H1 (cell line): ENCODE data around the gene TTYH2. TPM values are rescaled to one million over a fixed set of nuclear protein-coding genes. Genes with fewer than 3 reads are reported as not detected.
A peak's percentile ranks its signal among the peaks of the same experiment; 100 is the strongest.

ENCODE experiments used
- CTCF ChIA-PET: fragments of 300-600 bp; sonication (Branson Sonifier 250); formaldehyde crosslinking; loops from one replicate; lab custom pipeline; 2021; ENCODE audit not compliant: partially characterized antibody; lab: Charles Lee
- POLR2A ChIA-PET: fragments of 300-600 bp; sonication (Branson Sonifier 250); formaldehyde crosslinking; loops from one replicate; lab custom pipeline; 2021; ENCODE audit warnings: inconsistent platforms; ENCODE audit not compliant: partially characterized antibody; lab: Charles Lee
- DNase-seq, 2 experiments: peaks; one replicate each; pipeline versions ENCODE4 v3.0.0 to v3.0.0-alpha.2; 2010 to 2022; ENCODE audit warnings: low spot score in 2 of 2, low read depth in 1 of 2, mixed read lengths in 1 of 2
- FAIRE-seq: peaks from 2 replicates; lab custom pipeline; 2011; peaks lifted over from hg19 to GRCh38; lab: Jason Lieb, UNC
- H2AFZ ChIP-seq: 2 replicates; pipeline ENCODE4 v1.8.1; 2012; ENCODE audit warnings: low read length, inconsistent platforms
- H2AK5ac ChIP-seq: 2 replicates; pipeline ENCODE4 v1.6.1; 2013; ENCODE audit warnings: low read depth, low read length
- H2BK120ac ChIP-seq: replicated peaks from 2 replicates; pipeline ENCODE3; 2013; ENCODE audit warnings: low read depth, low read length, inconsistent platforms
- H2BK12ac ChIP-seq: 2 replicates; pipeline ENCODE4 v1.6.1; 2013; ENCODE audit warnings: low read depth, low read length
- H2BK15ac ChIP-seq: 2 replicates; pipeline ENCODE4 v1.6.1; 2013; ENCODE audit warnings: low read length
- H2BK20ac ChIP-seq: 2 replicates; pipeline ENCODE4 v1.6.1; 2013; ENCODE audit warnings: low read length
- H2BK5ac ChIP-seq: 2 replicates; pipeline ENCODE4 v1.6.1; 2013; ENCODE audit warnings: low read depth, low read length
- H3K14ac ChIP-seq: 2 replicates; pipeline ENCODE4 v1.6.1; 2013; ENCODE audit warnings: inconsistent platforms; ENCODE audit not compliant: insufficient read length
- H3K18ac ChIP-seq: 2 replicates; pipeline ENCODE4 v1.6.1; 2013; ENCODE audit warnings: low read length; ENCODE audit errors: extremely low read depth
- H3K23ac ChIP-seq: 2 replicates; pipeline ENCODE4 v1.6.1; 2013; ENCODE audit warnings: inconsistent platforms; ENCODE audit not compliant: insufficient read length
- H3K23me2 ChIP-seq: 2 replicates; pipeline ENCODE4 v1.6.1; 2013; ENCODE audit warnings: low read depth, low read length
- H3K27ac ChIP-seq: 2 replicates; pipeline ENCODE4 v1.6.1; 2011; ENCODE audit warnings: low read depth, low read length, inconsistent platforms
- H3K27me3 ChIP-seq, 4 experiments: replicated peaks in 1 of 4; 1 replicate in 1 of 4; 2 replicates in 3 of 4; pipeline versions ENCODE4 v1.6.1 to v1.8.1; 2011 to 2013; ENCODE audit warnings: low read length in 3 of 4, mild to moderate bottlenecking in 3 of 4, inconsistent platforms in 2 of 4, mixed read lengths in 2 of 4, moderate library complexity in 1 of 4; ENCODE audit not compliant: control insufficient read depth in 3 of 4, insufficient read depth in 3 of 4; ENCODE audit errors: extremely low read depth in 1 of 4
- H3K36me3 ChIP-seq, 4 experiments: 2 replicates each; pipeline versions ENCODE4 v1.6.1 to v1.8.1; 2011 to 2013; ENCODE audit warnings: mild to moderate bottlenecking in 4 of 4, low read length in 3 of 4, moderate library complexity in 2 of 4, control low read depth in 1 of 4, inconsistent platforms in 1 of 4; ENCODE audit not compliant: insufficient read depth in 4 of 4, control insufficient read depth in 2 of 4
- H3K4ac ChIP-seq: replicated peaks from 2 replicates; pipeline ENCODE3; 2013; ENCODE audit warnings: low read length, low read depth, mixed read lengths, inconsistent platforms; ENCODE audit not compliant: insufficient read length
- H3K4me1 ChIP-seq, 4 experiments: replicated peaks in 1 of 4; 1 replicate in 1 of 4; 2 replicates in 3 of 4; pipeline versions ENCODE4 v1.6.1 to v1.8.1; 2011 to 2013; ENCODE audit warnings: low read length in 3 of 4, inconsistent platforms in 2 of 4, mixed read lengths in 1 of 4; ENCODE audit not compliant: insufficient read depth in 4 of 4, control insufficient read depth in 3 of 4
- H3K4me2 ChIP-seq, 2 experiments: 2 replicates each; pipeline versions ENCODE4 v1.6.1 to v1.8.1; 2011 to 2013; ENCODE audit warnings: low read depth in 2 of 2, low read length in 2 of 2, control low read depth in 1 of 2, inconsistent platforms in 1 of 2, mild to moderate bottlenecking in 1 of 2; ENCODE audit not compliant: insufficient read depth in 1 of 2
- H3K4me3 ChIP-seq, 4 experiments: fragments of 200-600, 300-600 bp in 1 of 4; sonication (generic), shearing (Covaris generic), sonication (Bioruptor Twin) in 1 of 4; 2 replicates each; pipeline versions ENCODE4 v1.5.1 to v1.8.1; 2011 to 2016; ENCODE audit warnings: low read length in 4 of 4, low read depth in 3 of 4, control low read depth in 2 of 4, inconsistent platforms in 2 of 4, mild to moderate bottlenecking in 2 of 4, mixed read lengths in 1 of 4, moderate library complexity in 1 of 4; ENCODE audit not compliant: insufficient read depth in 2 of 4; ENCODE audit errors: extremely low read depth in 1 of 4
- H3K56ac ChIP-seq: replicated peaks from 2 replicates; pipeline ENCODE3; 2013; ENCODE audit warnings: low read depth, mild to moderate bottlenecking, mixed read lengths, low read length, inconsistent platforms; ENCODE audit not compliant: insufficient read length
- H3K79me1 ChIP-seq: 2 replicates; pipeline ENCODE4 v1.6.1; 2013; ENCODE audit warnings: low read depth, low read length, control low read depth
- H3K79me2 ChIP-seq, 2 experiments: 2 replicates each; pipeline versions ENCODE4 v1.6.1 to v1.8.1; 2012 to 2013; ENCODE audit warnings: low read length in 2 of 2, mild to moderate bottlenecking in 2 of 2, inconsistent platforms in 1 of 2; ENCODE audit not compliant: insufficient read depth in 2 of 2, control insufficient read depth in 1 of 2
- H3K9ac ChIP-seq, 4 experiments: replicated peaks in 1 of 4; 1 replicate in 1 of 4; 2 replicates in 3 of 4; pipeline versions ENCODE4 v1.6.1 to v1.8.1; 2011 to 2013; ENCODE audit warnings: low read depth in 3 of 4, low read length in 3 of 4, control low read depth in 2 of 4, mild to moderate bottlenecking in 2 of 4, moderate library complexity in 2 of 4, inconsistent platforms in 1 of 4; ENCODE audit errors: extremely low read depth in 1 of 4
- H3K9me3 ChIP-seq, 2 experiments: 2 replicates each; pipeline versions ENCODE4 v1.6.1 to v1.8.1; 2012 to 2013; ENCODE audit warnings: mild to moderate bottlenecking in 2 of 2, moderate library complexity in 2 of 2, control low read depth in 1 of 2, inconsistent platforms in 1 of 2, low read depth in 1 of 2, low read length in 1 of 2, mixed read lengths in 1 of 2; ENCODE audit not compliant: insufficient read depth in 2 of 2
- H4K20me1 ChIP-seq, 2 experiments: replicated peaks in 1 of 2; 2 replicates each; pipeline versions ENCODE3 to v1.8.1; 2011 to 2013; ENCODE audit warnings: inconsistent platforms in 2 of 2, low read length in 2 of 2, mild to moderate bottlenecking in 1 of 2; ENCODE audit not compliant: insufficient read depth in 2 of 2, control insufficient read depth in 1 of 2
- H4K5ac ChIP-seq: 2 replicates; pipeline ENCODE4 v1.6.1; 2013; ENCODE audit warnings: low read length, low read depth, mixed read lengths, inconsistent platforms; ENCODE audit not compliant: insufficient read length
- H4K8ac ChIP-seq: 2 replicates; pipeline ENCODE4 v1.8.0; 2013; ENCODE audit warnings: mild to moderate bottlenecking, moderate library complexity, low read length, inconsistent platforms; ENCODE audit not compliant: insufficient read depth; ENCODE audit errors: extremely low read depth
- H4K91ac ChIP-seq: replicated peaks from 2 replicates; pipeline ENCODE3; 2013; ENCODE audit warnings: low read length, mixed read lengths, inconsistent platforms; ENCODE audit not compliant: insufficient read length
- CEBPB ChIP-seq: IDR thresholded peaks from 2 replicates; pipeline ENCODE4 v1.6.1; 2012; ENCODE audit warnings: low read depth, low read length
- WGBS, 2 experiments: shearing (Covaris generic) in 1 of 2; methylation state at CpG; one replicate each; pipeline versions ENCODE4 v1.1.6 to v1.1.7; 2013 to 2015; ENCODE audit warnings: low lambda C conversion rate in 2 of 2, mixed read lengths in 2 of 2, inconsistent platforms in 1 of 2, low coverage in 1 of 2, missing lambda C conversion rate in 1 of 2; ENCODE audit not compliant: insufficient replicate concordance in 2 of 2, insufficient coverage in 1 of 2, insufficient read length in 1 of 2; ENCODE audit errors: extremely low coverage in 1 of 2, missing lambda C conversion rate in 1 of 2; 5-methylcytosine and 5-hydroxymethylcytosine counted together
- polyA plus RNA-seq, 7 experiments: library from polyadenylated mRNA; depleted of rRNA in 3 of 7; stranded (reverse) in 5 of 7; unstranded in 2 of 7; fragments of >200 nt in 5 of 7; fragments of 200-250 nt in 2 of 7; gene quantifications; 1 replicate in 5 of 7; 2 replicates in 1 of 7; 4 replicates in 1 of 7; pipeline versions ENCODE4 v1.2.1 to v1.2.3, GENCODE V29; 2011 to 2013; ENCODE audit warnings: missing spikeins in 2 of 7, mixed read lengths in 2 of 7
- total RNA-seq: library from RNA; stranded (reverse); fragmentation: NEBNext Ultra II Directional; extraction: Animal tissue kit (Norgen Biotek cat#: 25700); gene quantifications from 2 replicates; pipeline ENCODE4 v1.2.1, GENCODE V29; 2021

Gene TTYH2
- total and polyA plus RNA-seq, 2 of the 8 experiments (the other 6 are each of a cell fraction or from before 2014, with no cell fraction given): 3.2 to 9.2 TPM

- Histone ChIP-seq H4K20me1 (no peaks in the 10 kb centered on the region), H3K79me2 (no peaks in the 10 kb centered on the region), H3K4me2 (no peak overlapping the region), H3K18ac (no peak overlapping the region), H3K14ac (no peak overlapping the region), H3K23ac (no peak overlapping the region), H2BK5ac (no peak overlapping the region), H4K5ac (no peak overlapping the region), H3K4me3 (no peak overlapping the region), H2AK5ac (peak overlapping the region; percentile 27; the same call in 1 of the 2 replicates), H3K4ac (no peak overlapping the region), H3K56ac (no peak overlapping the region), H2BK15ac (no peak overlapping the region), H2AFZ (no peak overlapping the region), H3K4me1 (peaks cover 0 to 24% (median 13%) of the 10 kb centered on the region in 4 experiments; a peak in 6 of 7 replicates), H2BK20ac (no peak overlapping the region), H4K8ac (no peak overlapping the region), H3K23me2 (no peaks in the 10 kb centered on the region; the same call in 1 of the 2 replicates), H3K79me1 (no peaks in the 10 kb centered on the region), H3K9me3 (no peaks in the 10 kb centered on the region), H4K91ac (no peak overlapping the region), H2BK120ac (no peak overlapping the region), H3K36me3 (no peaks in the 10 kb centered on the region), H2BK12ac (no peak overlapping the region), H3K27me3 (no peaks in the 10 kb centered on the region), H3K27ac (no peak overlapping the region), H3K9ac (no peak overlapping the region)
- CTCF ChIA-PET: no interaction called here
- FAIRE-seq (no peak), DNase-seq (no peak)
- POLR2A ChIA-PET: interaction anchor here (0.9 kb wide), 1 partner anchor 13 kb away, joined by 3 read pairs; no protein-coding TSS in a partner anchor
- WGBS, 2 experiments: 94% methylated on average over 10 of the region's 10 CpGs; no CpG with 5 or more reads in 1 of the 2 experiments
- no peak for TF ChIP-seq CEBPB
These were observed 43.9 kb downstream of the TTYH2 start for GRCh38 chr17:74257311-74257710.
